Ovary (tissue), 9 donors: Measurements from ENCODE around the gene RAB41. TPM values are rescaled to one million over a fixed set of nuclear protein-coding genes. Genes with fewer than 3 reads are reported as not detected.

Experiments
- DNase-seq, 5 donors: peaks; one replicate each; pipeline ENCODE4 v3.0.0-alpha.2; 2019 to 2020
- H3K27ac ChIP-seq, 2 donors: fragments of 200-600 bp; one replicate each; pipeline versions ENCODE4 v1.5.1 to v1.8.0; 2019 to 2022
- H3K27me3 ChIP-seq: fragments of 200-600 bp; one replicate; pipeline ENCODE4 v1.8.0; 2022
- H3K36me3 ChIP-seq: fragments of 200-600 bp; sonication (generic); one replicate; pipeline ENCODE4 v1.5.1; 2019
- H3K4me1 ChIP-seq: one replicate; pipeline ENCODE4 v1.8.1; 2013; ENCODE audit warnings: mild to moderate bottlenecking, moderate library complexity; ENCODE audit not compliant: insufficient read depth
- H3K4me3 ChIP-seq: fragments of 200-600 bp; sonication (generic); one replicate; pipeline ENCODE4 v1.5.1; 2017
- H3K9me3 ChIP-seq, 2 donors: fragments of 200-600 bp in 1 of 2; sonication (generic) in 1 of 2; one replicate each; pipeline versions ENCODE4 v1.5.1 to v1.8.1; 2013 to 2019; ENCODE audit warnings: mild to moderate bottlenecking in 1 of 2, moderate library complexity in 1 of 2
- CTCF ChIP-seq, 3 donors: fragments of 450-650 bp in 2 of 3; fragments of 200-600 bp in 1 of 3; IDR thresholded peaks; one replicate each; pipeline versions ENCODE4 v1.5.1 to v1.8.0; 2016 to 2022; ENCODE audit warnings: antibody characterized with exemption in 3 of 3, mild to moderate bottlenecking in 1 of 3
- EP300 ChIP-seq: sonication (generic); formaldehyde crosslinking; IDR thresholded peaks from one replicate; pipeline ENCODE4 v1.6.1; 2017; ENCODE audit warnings: antibody characterized with exemption
- POLR2A ChIP-seq: fragments of 450-650 bp; IDR thresholded peaks from one replicate; pipeline ENCODE4 v1.6.1; 2017; ENCODE audit warnings: antibody characterized with exemption, mild to moderate bottlenecking, moderate library complexity
- WGBS, 3 donors: extraction: QIAGEN DNeasy Blood & Tissue Kit in 1 of 3; methylation state at CpG; one replicate each; pipeline versions ENCODE4 v1.1.5 to v1.1.7; 2013 to 2017; 5-methylcytosine and 5-hydroxymethylcytosine counted together
- intact Hi-C, 4 donors: fragments of 100-400 bp; cut with DNase I; formaldehyde crosslinking; loops; one replicate each; pipeline versions ENCODE4 v1.11.0 to v1.15.1; 2022 to 2023
- polyA plus RNA-seq, 2 donors: library from polyadenylated mRNA; stranded (reverse); fragments of 200-250 nt in 1 of 2; fragments of 350-450 nt in 1 of 2; fragmentation: Illumina TruSeq in 1 of 2; extraction: RNeasy Lipid Tissue Mini Kit (QIAGEN cat#74804) in 1 of 2; gene quantifications; one replicate each; pipeline ENCODE4 v1.2.3, GENCODE V29; 2013 to 2014
- small RNA-seq: library from RNA; depleted of rRNA; stranded (forward); fragments of <200 nt; gene quantifications from one replicate; pipeline ENCODE3, GENCODE V24; 2016
- total RNA-seq, 7 donors: library from RNA; depleted of rRNA in 2 of 7; stranded (reverse); fragments of >200 nt in 2 of 7; fragmentation: NEBNext Ultra II Directional in 3 of 7; extraction: Animal tissue kit (Norgen Biotek cat#: 25700) in 3 of 7; gene quantifications; one replicate each; pipeline versions ENCODE4 v1.1.0 to v1.2.4, GENCODE V29; 2016 to 2023
- donor health status: DM: no; HTN: no; CAD: no; lungs with moderate emphysema.
- donor health status: DM: no; HTN: no; CAD: no.
- donor health status: Bipolar disorder and iron deficiency.
- donor health status: DM: yes; HTN: yes; CAD: no.
- donor health status: DM: no; HTN: no; CAD: no.
- donor health status: DM: yes; HTN: yes; CAD: no.

Gene RAB41
- total and polyA plus RNA-seq, 9 donors: not detected

- TF ChIP-seq POLR2A (no peak), EP300 (no peak), CTCF (IDR thresholded peaks at IDR 0.05) (no peak)
- intact Hi-C loops: no loop called here
- H3K27ac ChIP-seq: no peak overlapping the region
- no peaks in the 10 kb centered on the region for H3K9me3 ChIP-seq
- DNase-seq: no peak
- no peaks in the 10 kb centered on the region for H3K4me1 ChIP-seq
- no peak overlapping the region for H3K4me3 ChIP-seq
- H3K27me3 ChIP-seq: no peaks in the 10 kb centered on the region
- 82 to 83% (median 83%) methylated on average over 2 of the region's 2 CpGs for WGBS, 3 donors
- no peaks in the 10 kb centered on the region for H3K36me3 ChIP-seq
Measured at GRCh38 chrX:70324326-70324725, 42.4 kb downstream of the RAB41 start.

DNA sequence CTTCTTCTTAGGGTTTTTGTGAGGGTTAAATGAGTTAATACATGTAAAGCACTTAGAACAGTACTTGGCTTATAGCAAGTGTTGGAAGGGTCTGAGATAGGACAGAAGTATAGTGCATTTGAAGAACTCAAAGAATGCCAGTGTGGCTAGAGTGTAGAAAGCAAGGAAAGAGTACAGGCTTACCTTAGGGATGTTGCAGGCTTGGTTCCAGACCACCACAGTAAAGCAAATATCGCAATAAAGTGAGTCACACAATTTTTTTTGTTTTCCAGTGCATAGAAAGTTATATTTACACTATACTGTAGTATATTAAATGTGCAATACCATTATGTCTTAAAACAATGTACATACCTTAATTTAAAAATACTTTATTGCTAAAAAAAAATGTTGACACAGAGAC lies 49.2 kb downstream of the RAB41 start:
- no peak for DNase-seq
- no peaks in the 10 kb centered on the region for H3K9me3 ChIP-seq
- no peaks in the 10 kb centered on the region for H3K4me1 ChIP-seq
- H3K4me3 ChIP-seq: no peak overlapping the region
- no peak overlapping the region for H3K27ac ChIP-seq
- intact Hi-C loops: no loop called here
- H3K27me3 ChIP-seq: no peaks in the 10 kb centered on the region
- WGBS, 3 donors: 59 to 78% (median 64%) methylated on average over 1 of the region's 1 CpG
- no peaks in the 10 kb centered on the region for H3K36me3 ChIP-seq
- no peak for TF ChIP-seq POLR2A

DNA sequence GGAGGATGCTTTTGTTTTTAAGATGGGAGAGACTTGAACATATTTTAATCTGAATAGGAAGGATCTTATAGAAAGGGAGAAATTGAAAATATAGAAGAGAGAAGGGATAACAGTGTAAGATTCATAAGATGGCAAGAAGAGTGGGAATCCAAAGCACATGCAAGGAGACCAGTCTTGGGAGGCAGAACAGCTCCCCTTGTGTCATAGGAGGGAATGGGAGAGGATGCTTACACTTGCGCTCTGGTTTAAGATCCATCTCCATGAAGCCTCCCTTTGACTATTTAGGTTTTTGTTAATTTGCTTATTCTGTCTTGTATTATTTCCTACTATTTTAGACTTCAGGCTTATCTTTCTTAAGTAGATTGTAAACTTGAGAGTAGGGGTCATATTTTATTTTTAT lies 50.6 kb downstream of the RAB41 start:
- no peak for DNase-seq
- WGBS, 3 donors: 86 to 97% (median 88%) methylated on average over 1 of the region's 1 CpG
- Histone ChIP-seq H3K4me1 (no peaks in the 10 kb centered on the region), H3K9me3 (no peaks in the 10 kb centered on the region), H3K27me3 (no peaks in the 10 kb centered on the region), H3K4me3 (no peak overlapping the region), H3K27ac (no peak overlapping the region), H3K36me3 (no peaks in the 10 kb centered on the region)
- TF ChIP-seq EP300: no peak
- TF ChIP-seq POLR2A: no peak
- intact Hi-C loops: no loop called here

Small RNAs within 50 kb of the gene (small RNA-seq; reads per million reads assigned to genes)
- gene RNA5SP507: not detected

Other genes with a start within 250 kb of the RAB41 start
- gene AWAT2, start 232.2 kb upstream of the RAB41 start, total RNA-seq: not detected
- under 1 TPM in 1 of 2 donors, not detected in 1; 0.10 TPM for gene AWAT2, start 232.2 kb upstream of the RAB41 start, polyA plus RNA-seq
- gene OTUD6A, start 219.7 kb upstream of the RAB41 start, total RNA-seq: not detected
- not detected for gene OTUD6A, start 219.7 kb upstream of the RAB41 start, polyA plus RNA-seq
- 100 to 1,000 TPM in 2 of 7 donors, 10 to 100 TPM in 5; 63.3 to 121 (median 95.7) TPM for gene IGBP1, start 148.7 kb upstream of the RAB41 start, total RNA-seq
- gene IGBP1, start 148.7 kb upstream of the RAB41 start, polyA plus RNA-seq: 100 to 1,000 TPM; 142 to 181 TPM
- not detected for gene DGAT2L6, start 104.7 kb upstream of the RAB41 start, total RNA-seq
- gene DGAT2L6, start 104.7 kb upstream of the RAB41 start, polyA plus RNA-seq: not detected
- not detected for gene AWAT1, start 47.5 kb upstream of the RAB41 start, total RNA-seq
- gene AWAT1, start 47.5 kb upstream of the RAB41 start, polyA plus RNA-seq: not detected
- under 1 TPM in 3 of 7 donors, not detected in 4; 0.45 to 0.57 (median 0.48) TPM for gene P2RY4, start 22.0 kb upstream of the RAB41 start, total RNA-seq
- gene P2RY4, start 22.0 kb upstream of the RAB41 start, polyA plus RNA-seq: under 1 TPM in 1 of 2 donors, not detected in 1; 0.10 TPM
- not detected for gene ARR3, start 13.8 kb upstream of the RAB41 start, total RNA-seq
- gene ARR3, start 13.8 kb upstream of the RAB41 start, polyA plus RNA-seq: not detected
- gene PDZD11, start 7.8 kb downstream of the RAB41 start, total RNA-seq: 10 to 100 TPM in 6 of 7 donors, 1 to 10 TPM in 1; 9.4 to 29.5 (median 25.1) TPM
- gene PDZD11, start 7.8 kb downstream of the RAB41 start, polyA plus RNA-seq: 10 to 100 TPM; 29.2 to 93.4 TPM
- under 1 TPM; 0.10 to 0.57 (median 0.15) TPM for gene KIF4A, start 7.9 kb downstream of the RAB41 start, total RNA-seq
- under 1 TPM; 0.23 to 0.90 TPM for gene KIF4A, start 7.9 kb downstream of the RAB41 start, polyA plus RNA-seq
- gene GDPD2, start 141.1 kb downstream of the RAB41 start, total RNA-seq: not detected
- gene GDPD2, start 141.1 kb downstream of the RAB41 start, polyA plus RNA-seq: not detected
- gene DLG3, start 162.7 kb downstream of the RAB41 start, total RNA-seq: 10 to 100 TPM; 17.2 to 35.7 (median 27.3) TPM
- 10 to 100 TPM; 12.6 to 40.5 TPM for gene DLG3, start 162.7 kb downstream of the RAB41 start, polyA plus RNA-seq